T follicular helper cell (primary cell): ENCODE results near the gene IFNG.

Experiments used
- DNase-seq: peaks from one replicate; pipeline ENCODE4 v3.0.0-alpha.2; 2020; ENCODE audit warnings: low read depth

IFNG gene

GRCh38 chr12:68166317-68166831, 6.8 kb upstream of the IFNG start:
- no peak for DNase-seq

- no peak for DNase-seq
These were observed 4.1 kb upstream of the IFNG start for GRCh38 chr12:68163560-68164081.

GRCh38 chr12:68162374-68162773, 2.8 kb upstream of the IFNG start:
- DNase-seq = no peak

- no peak for DNase-seq
These were observed 1.1 kb downstream of the IFNG start for GRCh38 chr12:68158432-68158831.

GRCh38 chr12:68157380-68157779, 2.2 kb downstream of the IFNG start:
- no peak for DNase-seq

GRCh38 chr12:68156636-68157035, 2.9 kb downstream of the IFNG start:
- DNase-seq = no peak

GRCh38 chr12:68154779-68155178, 4.8 kb downstream of the IFNG start:
- DNase-seq = no peak

GRCh38 chr12:68148261-68148951, 11.1 kb downstream of the IFNG start:
- DNase-seq = no peak

- no peak for DNase-seq
These were observed 19.0 kb downstream of the IFNG start for GRCh38 chr12:68140556-68140955.

GRCh38 chr12:68139941-68140340, 19.6 kb downstream of the IFNG start:
- no peak for DNase-seq

- DNase-seq = no peak
These were observed 20.5 kb downstream of the IFNG start for GRCh38 chr12:68139001-68139400.

- no peak for DNase-seq
These were observed 21.1 kb downstream of the IFNG start for GRCh38 chr12:68138480-68138879.

- no peak for DNase-seq
These were observed 22.2 kb downstream of the IFNG start for GRCh38 chr12:68137335-68137830.

GRCh38 chr12:68135520-68135919, 24.0 kb downstream of the IFNG start:
- no peak for DNase-seq

- no peak for DNase-seq
These were observed 27.6 kb downstream of the IFNG start for GRCh38 chr12:68131867-68132414.

- no peak for DNase-seq
These were observed 29.6 kb downstream of the IFNG start for GRCh38 chr12:68129979-68130378.

GRCh38 chr12:68122236-68122920, 37.2 kb downstream of the IFNG start:
- DNase-seq = no peak

GRCh38 chr12:68121143-68121542, 38.4 kb downstream of the IFNG start:
- no peak for DNase-seq

- DNase-seq = no peak
These were observed 39.8 kb downstream of the IFNG start for GRCh38 chr12:68119724-68120211.

GRCh38 chr12:68119250-68119649, 40.3 kb downstream of the IFNG start:
- no peak for DNase-seq

- DNase-seq = no peak
These were observed 41.3 kb downstream of the IFNG start for GRCh38 chr12:68118096-68118755.

- DNase-seq = no peak
These were observed 41.9 kb downstream of the IFNG start for GRCh38 chr12:68117661-68118060.
